GM12892 (cell line): Measurements from ENCODE around the gene ARID5B.

Source experiments
- POLR2A ChIP-seq: IDR thresholded peaks from 2 replicates; pipeline ENCODE4 v1.6.1; 2011; ENCODE audit warnings: low read depth, low read length, control low read depth
- POLR2AphosphoS5 ChIP-seq: IDR thresholded peaks from 2 replicates; pipeline ENCODE4 v1.6.1; 2011; ENCODE audit warnings: low read depth, low read length, control low read depth
- TAF1 ChIP-seq: IDR thresholded peaks from 2 replicates; pipeline ENCODE4 v1.6.1; 2011; ENCODE audit warnings: low read depth, mild to moderate bottlenecking, control low read depth, low read length, borderline replicate concordance

- TF ChIP-seq POLR2AphosphoS5, result no peak
- no peak for TF ChIP-seq TAF1
- no peak for TF ChIP-seq POLR2A
Measured at GRCh38 chr10:62083412-62084267, 182.1 kb downstream of the ARID5B start.
